ENCODE data around the gene DNAJB14.
A peak's percentile ranks its signal among the peaks of the same experiment; 100 is the strongest.

The DNAJB14 gene

GRCh38 chr4:99943904-99944437, 2.4 kb downstream of the DNAJB14 start:
- DNase-seq: no peak

GRCh38 chr4:99938243-99938753, 8.1 kb downstream of the DNAJB14 start:
- no peak for DNase-seq

DNA sequence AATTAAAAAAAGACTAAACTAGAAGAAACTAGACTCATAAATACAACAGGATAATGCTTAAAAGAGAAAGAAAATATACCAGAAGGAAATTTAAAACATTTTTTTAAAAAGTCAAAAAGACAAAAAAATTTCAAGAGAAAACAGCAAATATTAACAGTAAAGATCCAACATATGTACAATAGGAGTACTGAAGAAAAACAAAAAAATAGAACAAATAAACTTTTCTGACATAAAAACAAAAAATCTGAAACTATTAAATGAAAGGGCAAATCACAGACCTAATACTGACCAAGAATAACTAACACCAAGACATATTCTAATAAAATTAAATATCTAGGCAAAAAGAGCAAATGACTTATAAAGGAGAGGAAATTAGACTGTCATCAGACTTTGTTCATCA, 11.5 kb downstream of the DNAJB14 start:
- no peak for DNase-seq

- DNase-seq: no peak
Observed at GRCh38 chr4:99927566-99927965, 18.9 kb downstream of the DNAJB14 start.

- DNase-seq: no peak
Observed at GRCh38 chr4:99921174-99921573, 25.2 kb downstream of the DNAJB14 start.

DNA sequence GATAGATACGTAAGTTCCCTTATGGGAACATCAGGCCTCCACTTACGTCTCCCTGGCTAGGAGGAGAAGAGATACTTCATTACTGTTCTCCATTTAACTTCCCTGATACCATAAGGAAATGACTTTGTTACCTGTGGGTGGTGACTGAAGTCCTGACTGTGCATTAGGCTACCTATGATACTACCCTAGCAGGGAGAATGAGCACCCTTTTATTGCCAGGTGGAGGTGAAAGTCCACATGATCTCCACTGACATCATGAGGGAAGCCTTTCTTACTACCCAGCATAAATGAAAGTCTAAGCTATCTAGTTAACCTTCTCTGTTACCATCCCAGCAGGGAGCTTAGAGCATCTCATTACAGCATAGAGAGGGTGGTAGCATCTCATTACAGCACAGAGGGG, 27.8 kb downstream of the DNAJB14 start:
- no peak for DNase-seq

- DNase-seq: no peak
Observed at GRCh38 chr4:99917575-99917974, 28.8 kb downstream of the DNAJB14 start.

- no peak for DNase-seq
Observed at GRCh38 chr4:99915449-99915848, 31.0 kb downstream of the DNAJB14 start.

GRCh38 chr4:99894998-99895397, 51.4 kb downstream of the DNAJB14 start:
- no peak for DNase-seq

DNA sequence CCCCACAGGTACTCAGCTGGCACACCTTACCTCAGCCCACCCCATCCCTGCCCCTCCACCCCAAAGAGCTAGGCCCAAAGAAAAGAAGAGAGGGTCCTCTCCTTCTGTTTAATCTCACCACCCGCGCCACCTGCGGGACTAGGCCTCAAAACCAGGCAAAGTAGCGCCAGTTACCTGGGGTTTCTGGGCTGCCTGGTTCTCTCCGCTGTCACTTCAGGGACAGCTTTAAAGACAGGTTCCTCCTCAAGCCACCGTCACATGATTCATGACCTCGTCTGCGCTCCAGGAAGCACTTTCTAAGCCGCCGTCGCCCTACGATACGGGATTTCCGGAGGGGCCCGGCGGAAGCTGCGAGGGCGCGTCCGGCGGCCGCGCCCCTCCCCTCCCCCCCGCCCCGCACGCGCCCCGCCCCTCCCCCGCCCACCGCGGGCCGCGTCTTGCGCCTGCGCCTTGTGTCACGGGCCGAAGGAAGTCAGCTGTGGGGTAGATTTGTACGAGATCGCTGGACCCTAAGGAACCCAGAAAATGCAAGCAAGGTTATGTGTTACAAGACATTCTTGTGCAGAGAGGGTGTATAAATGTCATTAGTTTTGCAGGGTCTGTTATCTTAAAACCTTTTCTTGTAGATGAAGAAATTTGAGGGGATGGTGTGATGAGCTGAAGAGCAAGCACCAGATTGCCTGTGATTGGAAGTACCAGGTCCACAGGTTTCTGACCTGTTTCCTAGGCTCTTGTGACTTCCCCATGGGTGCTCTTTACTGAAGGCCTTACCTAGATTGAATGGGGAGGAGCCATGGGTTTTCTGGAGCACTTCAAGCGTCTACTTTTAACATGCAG, 52.0 kb downstream of the DNAJB14 start, which contains the start of gene LAMTOR3:
Gene LAMTOR3, minus strand, starts transcription at position 267 of the 837 bp plus-strand sequence. CDS start 464 bp downstream, outside the sequence.
- DNase-seq: peak; percentile 40

GRCh38 chr4:99893839-99894160, 52.6 kb downstream of the DNAJB14 start:
- no peak for DNase-seq

DNA sequence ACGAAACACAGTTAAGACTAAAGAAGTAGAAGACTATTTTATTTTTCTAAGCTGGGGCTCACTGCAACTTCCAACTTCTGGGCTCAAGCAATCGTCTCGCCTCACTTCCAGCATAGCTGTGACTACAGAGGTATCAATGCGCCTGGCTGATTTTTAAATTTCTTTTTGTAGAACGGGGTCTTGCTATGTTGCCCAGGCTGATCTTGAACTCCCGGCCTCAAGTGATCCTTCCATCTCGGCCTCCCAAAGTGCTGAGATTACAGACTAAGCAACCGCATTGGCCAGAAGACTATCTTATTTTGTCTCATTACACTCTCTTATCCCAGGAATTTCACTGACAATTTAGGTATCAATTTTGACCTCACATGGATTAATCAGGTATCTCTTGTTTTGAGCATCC, 53.4 kb downstream of the DNAJB14 start:
- DNase-seq: no peak

DNA sequence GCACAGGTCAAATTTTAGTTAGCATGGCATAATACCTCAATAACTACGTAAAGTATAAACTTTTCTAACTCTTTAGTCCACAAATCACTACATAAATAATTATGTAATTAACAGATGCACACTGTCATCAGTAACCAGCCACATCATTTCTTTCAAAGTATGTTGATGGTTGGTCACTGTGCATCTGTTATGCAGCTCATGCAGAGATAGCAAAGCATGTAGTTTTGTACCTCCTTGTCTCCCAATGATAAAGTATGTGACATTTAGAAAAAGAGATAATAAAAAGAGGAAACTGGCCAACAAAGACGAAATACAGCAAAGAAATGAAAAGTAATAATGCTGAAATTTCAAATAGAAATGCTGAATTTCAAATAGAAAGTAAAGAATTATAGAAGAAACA, 55.1 kb downstream of the DNAJB14 start:
- no peak for DNase-seq

- DNase-seq: no peak
Observed at GRCh38 chr4:99887837-99888236, 58.6 kb downstream of the DNAJB14 start.

- DNase-seq: no peak
Observed at GRCh38 chr4:99886146-99886545, 60.3 kb downstream of the DNAJB14 start.

DNA sequence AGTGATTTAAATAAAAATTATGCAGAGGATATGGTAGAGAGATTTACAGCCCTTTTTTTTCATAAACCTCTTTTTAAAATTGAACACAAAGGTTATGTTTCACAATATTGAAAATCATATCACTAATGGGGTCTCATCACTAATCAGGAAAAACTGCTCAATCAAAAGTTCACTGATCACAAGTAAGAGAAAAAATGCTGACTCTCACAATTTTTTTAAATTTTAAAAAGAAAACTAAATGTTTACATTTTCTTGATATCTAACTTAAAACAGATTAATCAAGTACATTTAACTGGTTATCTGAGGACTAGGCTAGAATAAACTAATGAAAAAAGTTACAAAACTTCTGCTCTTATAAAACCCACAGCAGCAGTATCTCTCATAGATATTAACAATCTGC, 60.7 kb downstream of the DNAJB14 start:
- DNase-seq: no peak

DNA sequence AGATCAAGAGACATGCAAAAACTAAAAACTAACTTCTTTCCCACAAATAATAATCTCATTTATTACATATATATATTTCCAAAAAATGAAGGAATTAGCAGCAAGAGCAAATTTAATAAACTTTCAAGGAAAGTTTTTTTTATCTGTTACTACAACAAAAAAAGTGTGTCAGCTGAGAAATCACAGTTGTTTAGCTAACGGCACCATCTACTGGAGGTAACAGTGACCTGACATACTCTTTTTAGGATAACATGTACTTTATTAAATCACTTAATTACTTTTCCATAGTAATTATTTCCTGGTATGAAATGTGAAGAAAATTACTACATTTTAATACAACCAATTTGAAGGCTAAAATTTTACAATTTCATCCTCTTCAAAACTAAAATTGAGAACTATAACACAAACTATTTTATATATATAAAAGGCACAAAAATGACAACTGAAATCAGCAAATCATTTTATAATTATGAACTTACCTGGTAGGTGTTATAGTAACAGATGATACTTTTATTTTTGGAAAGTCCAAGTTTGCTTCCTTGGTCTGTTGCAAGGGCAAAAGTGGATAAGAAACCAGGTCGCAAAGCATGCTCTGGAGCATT, 61.3 kb downstream of the DNAJB14 start:
- DNase-seq: no peak

DNA sequence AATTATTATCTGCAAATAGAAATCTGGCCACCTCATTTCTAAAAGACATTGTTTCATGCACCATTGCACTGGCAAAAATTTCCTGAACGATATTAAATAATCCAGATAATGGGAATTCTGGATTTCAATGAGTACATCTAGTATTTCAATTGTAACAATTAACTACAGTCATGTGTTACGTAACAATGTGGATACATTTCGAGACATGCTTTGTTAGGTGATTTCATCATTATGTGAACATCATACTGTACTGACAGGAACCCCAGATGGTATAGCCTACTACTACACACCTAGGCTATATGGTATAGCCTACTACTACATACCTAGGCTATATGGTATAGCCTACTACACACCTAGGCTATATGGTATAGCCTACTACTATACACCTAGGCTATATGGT, 67.0 kb downstream of the DNAJB14 start:
- no peak for DNase-seq

DNA sequence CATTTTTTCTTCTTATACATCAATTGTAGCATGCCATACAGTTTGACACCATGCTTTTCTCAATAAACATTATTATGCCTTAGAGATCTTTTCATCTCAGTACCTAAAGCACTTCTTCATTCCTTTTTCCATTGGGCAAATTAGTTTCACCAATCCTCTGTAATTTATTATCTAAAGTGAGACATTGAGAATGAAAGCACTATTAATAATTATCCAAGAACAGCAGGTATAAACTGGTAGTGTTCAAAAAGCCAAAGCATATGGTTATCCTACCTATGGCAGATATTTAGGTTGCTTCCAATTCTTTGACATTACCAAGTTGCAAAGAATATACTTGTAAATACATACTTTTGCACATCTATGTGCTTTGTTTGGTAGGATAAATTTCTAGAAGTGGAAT, 67.8 kb downstream of the DNAJB14 start:
- no peak for DNase-seq

GRCh38 chr4:99876946-99877345, 69.5 kb downstream of the DNAJB14 start:
- DNase-seq: no peak

- DNase-seq: no peak
Observed at GRCh38 chr4:99875071-99875470, 71.3 kb downstream of the DNAJB14 start.

DNA sequence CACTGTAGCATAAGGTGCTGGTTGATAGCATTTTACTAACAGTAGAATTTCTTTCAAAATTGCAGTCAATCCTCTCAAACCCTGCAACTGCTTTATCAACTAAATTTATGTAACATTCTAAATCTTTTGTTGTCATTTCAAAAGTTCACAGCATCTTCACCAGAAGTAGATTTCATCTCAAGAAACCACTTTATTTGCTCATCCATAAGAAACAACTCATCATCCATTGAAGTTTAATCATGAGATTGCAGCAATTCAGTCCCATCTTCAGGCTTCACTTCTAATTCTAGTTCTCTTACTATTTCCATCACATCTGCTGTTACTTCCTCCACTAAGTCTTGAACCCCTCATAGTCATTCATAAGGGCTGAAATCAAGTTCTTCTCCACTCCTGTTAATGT, 73.8 kb downstream of the DNAJB14 start:
- no peak for DNase-seq

- DNase-seq: no peak
Observed at GRCh38 chr4:99868126-99868596, 78.3 kb downstream of the DNAJB14 start.

GRCh38 chr4:99863804-99864203, 82.6 kb downstream of the DNAJB14 start:
- no peak for DNase-seq
